ENCODE data around the gene CDK8. TPM values are rescaled to one million over a fixed set of nuclear protein-coding genes. Genes with fewer than 3 reads are reported as not detected.

The CDK8 gene
- total and polyA plus RNA-seq, 9 of the 15 experiments (the other 6 are each of a cell fraction or from before 2014, with no cell fraction given): 11.3 to 33.7 (median 20.3) TPM

DNA sequence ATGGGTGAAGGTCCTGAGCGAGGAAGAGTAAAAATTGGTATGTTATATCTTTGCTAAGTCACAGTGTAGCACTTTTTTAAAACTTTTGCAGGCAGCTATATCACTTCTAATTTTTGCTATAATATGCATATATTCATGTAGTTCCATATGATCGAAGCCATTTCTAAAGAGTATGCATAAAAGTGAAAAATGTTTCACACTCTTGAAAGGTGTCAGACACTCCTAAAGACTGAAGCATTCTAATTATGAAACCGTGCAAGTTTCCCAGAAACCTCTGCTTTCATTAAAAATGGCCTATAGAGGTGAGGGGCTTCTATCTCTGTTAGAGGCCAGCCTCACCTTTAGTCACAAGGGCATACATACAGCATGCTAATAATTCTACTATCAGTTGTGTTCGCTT, 128.9 kb downstream of the CDK8 start:
- no peaks in the 10 kb centered on the region for H3K79me2 ChIP-seq (ENCODE audit: control insufficient read depth, insufficient read depth, low read length)
- H3K4me1 ChIP-seq (replicated peaks in 1 of 2; ENCODE audit: control insufficient read depth in 2 of 2, insufficient read depth in 2 of 2, low read length in 2 of 2): no peaks in the 10 kb centered on the region
- H3K27me3 ChIP-seq (ENCODE audit: control insufficient read depth in 2 of 2, insufficient read depth in 2 of 2, low read length in 2 of 2): no peaks in the 10 kb centered on the region
- ChIA-PET POLR2A (no interaction called here), CTCF (ENCODE audit: low intra/inter-chr PET ratio) (no interaction called here)
- no peak overlapping the region for H2AFZ ChIP-seq (ENCODE audit: low read depth, low read length)
- DNase-seq (ENCODE audit: extremely low read depth in 1 of 4, low spot score in 3 of 4) (no peak), FAIRE-seq (no peak), ATAC-seq (no peak)
- H3K27ac ChIP-seq (ENCODE audit: extremely low read depth, low read depth, low read length): no peak overlapping the region
- TF ChIP-seq PHTF2 (CRISPR knock-in tag; IDR thresholded peaks at IDR 0.05) (no peak), CREB1 (IDR thresholded peaks at IDR 0.05) (no peak), CREB1 (CRISPR knock-in tag; IDR thresholded peaks at IDR 0.05) (no peak), ZNF75A (CRISPR knock-in tag; IDR thresholded peaks at IDR 0.05) (no peak), ETV1 (tag; conservative IDR thresholded peaks at IDR 0.05; ENCODE audit: low read depth) (no peak), CXXC5 (CRISPR knock-in tag; IDR thresholded peaks at IDR 0.05) (no peak), ZNF184 (CRISPR knock-in tag; IDR thresholded peaks at IDR 0.05) (no peak), PURB (CRISPR knock-in tag; IDR thresholded peaks at IDR 0.05; ENCODE audit: low read depth) (no peak), RERE (CRISPR knock-in tag; IDR thresholded peaks at IDR 0.05; ENCODE audit: borderline replicate concordance) (no peak), SIN3B (IDR thresholded peaks at IDR 0.05; ENCODE audit: low read depth) (no peak)
- no peaks in the 10 kb centered on the region for H4K20me1 ChIP-seq (replicated peaks; ENCODE audit: control insufficient read depth, insufficient read depth, low read length)
- in situ Hi-C loops (cut with MboI): no loop called here
- no peak overlapping the region for H3K4me3 ChIP-seq
- no peaks in the 10 kb centered on the region for H3K9me1 ChIP-seq (ENCODE audit: control insufficient read depth, insufficient read depth, low read length)
- WGBS (ENCODE audit: insufficient coverage, low coverage, missing lambda C conversion rate): 78% methylated on average over 4 of the region's 4 CpGs
- H3K9ac ChIP-seq (ENCODE audit: insufficient read depth in 1 of 2, low read depth in 2 of 2, low read length in 2 of 2): no peak overlapping the region
- H3K4me2 ChIP-seq (ENCODE audit: insufficient read depth, low read length): no peak overlapping the region
- intact Hi-C loops (cut with micrococcal nuclease): no loop called here
- H3K9me3 ChIP-seq (replicated peaks; ENCODE audit: control insufficient read depth, insufficient read depth, low read depth, low read length): no peaks in the 10 kb centered on the region
- no TSS peak for BruUV-seq (replicated peaks)
- H3K36me3 ChIP-seq (ENCODE audit: control insufficient read depth, insufficient read depth, low read length): peaks cover 3% of the 10 kb centered on the region; the same call in 1 of the 3 replicates

All from K562 (cell line).